Thymus (tissue), 11 donors: Measurements from ENCODE around the gene CACNG6. TPM values are rescaled to one million over a fixed set of nuclear protein-coding genes. Genes with fewer than 3 reads are reported as not detected.

Experiments used
- DNase-seq, 9 donors: peaks; one replicate each; pipeline ENCODE4 v3.0.0-alpha.2; 2013; ENCODE audit warnings: low spot score in 9 of 9, low read depth in 6 of 9, missing footprints in 1 of 9
- H3K27ac ChIP-seq, 2 donors: one replicate each; pipeline ENCODE4 v1.5.1; 2013; ENCODE audit warnings: control low read depth in 1 of 2, low read depth in 1 of 2, low read length in 1 of 2, mild to moderate bottlenecking in 1 of 2, moderate library complexity in 1 of 2
- H3K27me3 ChIP-seq, 2 donors: one replicate each; pipeline ENCODE4 v1.5.1; 2013; ENCODE audit warnings: low read length in 1 of 2; ENCODE audit not compliant: control insufficient read depth in 2 of 2, insufficient read depth in 1 of 2
- H3K36me3 ChIP-seq, 2 donors: one replicate each; pipeline ENCODE4 v1.5.1; 2013; ENCODE audit warnings: low read length in 1 of 2, mild to moderate bottlenecking in 1 of 2, moderate library complexity in 1 of 2; ENCODE audit not compliant: control insufficient read depth in 2 of 2, insufficient read depth in 2 of 2
- H3K4me1 ChIP-seq, 2 donors: one replicate each; pipeline ENCODE4 v1.5.1; 2013; ENCODE audit warnings: low read length in 2 of 2; ENCODE audit not compliant: control insufficient read depth in 2 of 2, insufficient read depth in 2 of 2
- H3K4me3 ChIP-seq, 2 donors: one replicate each; pipeline ENCODE4 v1.5.1; 2013; ENCODE audit warnings: low read length in 2 of 2, control low read depth in 1 of 2, mild to moderate bottlenecking in 1 of 2
- H3K9me3 ChIP-seq, 2 donors: one replicate each; pipeline ENCODE4 v1.5.1; 2013; ENCODE audit warnings: low read length in 1 of 2, mild to moderate bottlenecking in 1 of 2; ENCODE audit not compliant: control insufficient read depth in 2 of 2, insufficient read depth in 1 of 2
- WGBS: extraction: QIAGEN DNeasy Blood & Tissue Kit; methylation state at CpG from one replicate; pipeline ENCODE4 v1.1.7; 2013; 5-methylcytosine and 5-hydroxymethylcytosine counted together
- polyA plus RNA-seq: library from polyadenylated mRNA; stranded (reverse); fragments of 200-250 nt; gene quantifications from one replicate; pipeline ENCODE4 v1.2.3, GENCODE V29; 2013
- total RNA-seq: library from RNA; stranded (reverse); fragments of 120-200 nt; gene quantifications from one replicate; pipeline ENCODE4 v1.2.4, GENCODE V29; 2013
- donor health status: healthy.

Gene CACNG6
- total and polyA plus RNA-seq, 2 donors = 0.05 TPM

DNA sequence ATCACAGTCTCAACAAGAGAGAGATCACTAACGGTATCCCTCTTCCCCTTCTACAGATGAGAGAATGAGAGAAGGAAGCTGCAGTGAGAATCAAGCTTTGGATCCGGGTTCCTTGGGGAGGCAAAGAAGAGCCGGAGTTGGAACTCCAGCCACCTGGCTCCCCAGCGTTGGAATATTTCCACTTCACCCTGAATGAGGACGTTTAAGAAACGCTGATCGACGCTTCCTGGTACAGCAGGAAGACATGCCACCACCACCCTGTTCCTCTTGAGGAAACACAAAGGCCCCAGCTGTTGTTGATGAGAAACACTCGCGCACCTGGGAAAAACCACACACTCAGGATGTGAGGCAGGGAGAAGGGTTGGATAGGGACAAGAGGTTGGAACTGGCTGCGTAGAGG is 40.0 kb upstream of the CACNG6 start:
- no peaks in the 10 kb centered on the region for H3K4me1 ChIP-seq
- WGBS = 20% methylated on average over 11 of the region's 11 CpGs
- peaks cover 2 to 4% of the 10 kb centered on the region in 2 donors for H3K27me3 ChIP-seq

GRCh38 chr19:53951947-53952346 is 39.5 kb upstream of the CACNG6 start:
- WGBS = 87% methylated on average over 9 of the region's 9 CpGs
- H3K4me1 ChIP-seq = no peaks in the 10 kb centered on the region
- H3K36me3 ChIP-seq = no peaks in the 10 kb centered on the region
- no peaks in the 10 kb centered on the region for H3K9me3 ChIP-seq
- DNase-seq = no peak
- H3K4me3 ChIP-seq = no peak overlapping the region
- no peak overlapping the region for H3K27ac ChIP-seq
- H3K27me3 ChIP-seq = peaks cover 2 to 6% of the 10 kb centered on the region in 2 donors

More for the DNA sequence above, 40.0 kb upstream of the CACNG6 start:
- no peak for DNase-seq
- H3K9me3 ChIP-seq = no peaks in the 10 kb centered on the region
- H3K27ac ChIP-seq = no peak overlapping the region
- no peaks in the 10 kb centered on the region for H3K36me3 ChIP-seq
- no peak overlapping the region for H3K4me3 ChIP-seq

- Histone ChIP-seq H3K27ac (no peak overlapping the region), H3K4me1 (no peaks in the 10 kb centered on the region), H3K36me3 (no peaks in the 10 kb centered on the region), H3K9me3 (no peaks in the 10 kb centered on the region), H3K4me3 (no peak overlapping the region), H3K27me3 (peaks cover 4 to 21% of the 10 kb centered on the region in 2 donors)
- no peak for DNase-seq
- WGBS = 94% methylated on average over 8 of the region's 8 CpGs
These were observed 38.1 kb upstream of the CACNG6 start for GRCh38 chr19:53953383-53953782.

DNA sequence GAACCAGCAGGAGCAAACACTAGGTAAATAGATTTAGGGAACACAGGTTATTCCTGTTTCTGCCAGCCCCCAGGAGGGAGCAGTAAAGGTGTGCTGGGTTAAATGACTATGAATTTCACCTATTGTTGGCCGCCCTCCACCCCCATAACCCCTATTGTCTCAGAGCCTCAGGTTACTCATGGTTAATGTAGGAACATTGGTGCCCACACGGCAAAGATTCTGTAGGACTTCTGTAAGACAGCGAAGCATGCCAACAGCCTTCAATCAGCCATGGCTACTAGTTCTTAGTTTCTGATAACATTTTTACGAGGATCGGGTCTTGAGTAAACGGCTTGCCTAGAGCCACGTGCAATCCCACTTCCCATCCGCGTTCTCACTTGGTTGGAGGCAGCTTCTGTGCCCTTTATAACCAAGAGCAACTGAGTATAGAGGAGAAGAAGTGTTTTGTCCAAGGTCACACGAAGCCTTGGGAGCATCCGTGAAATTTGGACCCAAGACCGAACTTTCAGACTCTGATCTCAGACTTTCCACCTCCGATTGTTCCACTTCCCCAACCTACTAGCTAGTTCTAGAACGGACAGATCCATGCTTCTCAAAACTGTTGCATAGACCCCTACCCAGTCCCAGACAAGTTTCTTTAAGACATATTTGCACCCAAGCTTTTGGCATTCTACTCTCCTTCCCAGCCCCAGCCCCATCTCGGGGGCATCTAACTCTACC is 33.8 kb upstream of the CACNG6 start:
- no peak overlapping the region for H3K27ac ChIP-seq
- no peaks in the 10 kb centered on the region for H3K36me3 ChIP-seq
- H3K4me3 ChIP-seq = no peak overlapping the region
- WGBS = 5% methylated on average over 15 of the region's 15 CpGs
- H3K27me3 ChIP-seq = peaks cover 34 to 57% of the 10 kb centered on the region in 2 donors
- no peaks in the 10 kb centered on the region for H3K4me1 ChIP-seq
- H3K9me3 ChIP-seq = no peaks in the 10 kb centered on the region
- no peak for DNase-seq

DNA sequence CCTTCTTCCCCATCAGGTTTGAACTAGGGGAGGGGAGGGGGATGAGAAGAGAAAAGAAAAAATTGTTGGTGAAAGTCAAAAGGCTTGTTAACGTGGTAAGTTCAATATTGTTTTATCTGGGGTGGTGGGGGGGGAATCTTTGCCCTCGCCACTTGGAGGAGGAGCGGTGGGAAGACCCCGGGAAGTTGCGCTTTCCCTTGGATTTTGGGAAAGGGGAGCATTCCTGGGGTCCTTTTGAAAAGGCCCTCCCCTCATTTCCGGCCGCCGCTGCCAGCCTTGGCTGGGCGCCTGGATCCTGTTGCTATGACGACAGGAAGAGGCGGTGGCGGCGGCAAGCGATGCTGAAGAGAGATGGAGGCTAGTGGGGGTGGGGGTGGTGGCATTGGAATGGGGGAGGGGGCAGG is 33.3 kb upstream of the CACNG6 start:
- Histone ChIP-seq H3K36me3 (no peaks in the 10 kb centered on the region), H3K4me3 (no peak overlapping the region), H3K27ac (no peak overlapping the region), H3K4me1 (no peaks in the 10 kb centered on the region), H3K9me3 (no peaks in the 10 kb centered on the region), H3K27me3 (peaks cover 39 to 60% of the 10 kb centered on the region in 2 donors)
- whole genome bisulfite sequencing = 9% methylated on average over 14 of the region's 14 CpGs
- no peak for DNase-seq

- whole genome bisulfite sequencing = 6% methylated on average over 22 of the region's 22 CpGs
- no peaks in the 10 kb centered on the region for H3K4me1 ChIP-seq
- H3K36me3 ChIP-seq = no peaks in the 10 kb centered on the region
- H3K4me3 ChIP-seq = no peak overlapping the region
- no peaks in the 10 kb centered on the region for H3K9me3 ChIP-seq
- no peak overlapping the region for H3K27ac ChIP-seq
- H3K27me3 ChIP-seq = peaks cover 46 to 69% of the 10 kb centered on the region in 2 donors
- DNase-seq = no peak
These were observed 32.3 kb upstream of the CACNG6 start for GRCh38 chr19:53958823-53959757.

- Histone ChIP-seq H3K36me3 (no peaks in the 10 kb centered on the region), H3K9me3 (no peaks in the 10 kb centered on the region), H3K27ac (no peak overlapping the region), H3K27me3 (peaks cover 46 to 80% of the 10 kb centered on the region in 2 donors), H3K4me3 (no peak overlapping the region), H3K4me1 (no peaks in the 10 kb centered on the region)
- no peak for DNase-seq
- 7% methylated on average over 10 of the region's 10 CpGs for WGBS
These were observed 31.2 kb upstream of the CACNG6 start for GRCh38 chr19:53960187-53960586.

DNA sequence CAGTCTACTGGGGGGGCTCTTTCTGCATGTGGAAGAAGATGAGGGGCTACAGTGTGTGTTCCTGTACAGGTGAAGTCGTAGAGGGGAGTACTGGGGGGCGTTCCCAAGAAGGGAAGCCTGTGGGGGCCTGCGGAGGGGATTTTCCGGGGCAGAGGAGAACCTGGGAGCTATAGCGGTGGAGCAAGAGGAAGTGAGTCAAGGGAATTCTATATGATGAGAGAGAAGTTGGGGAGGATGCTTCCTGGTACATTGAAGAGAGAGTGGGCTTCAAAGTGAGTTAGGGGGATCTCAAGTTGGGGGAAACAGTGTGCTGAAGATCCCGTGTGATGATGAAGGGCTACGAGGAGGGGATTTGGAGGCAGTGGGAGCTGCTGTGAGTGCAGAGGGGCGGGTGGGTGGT is 30.6 kb upstream of the CACNG6 start:
- Histone ChIP-seq H3K4me1 (no peaks in the 10 kb centered on the region), H3K4me3 (no peak overlapping the region), H3K27me3 (peaks cover 46 to 82% of the 10 kb centered on the region in 2 donors)

More for the DNA sequence above, 30.6 kb upstream of the CACNG6 start:
- H3K27ac ChIP-seq = no peak overlapping the region
- no peak for DNase-seq
- no peaks in the 10 kb centered on the region for H3K9me3 ChIP-seq
- H3K36me3 ChIP-seq = no peaks in the 10 kb centered on the region
- WGBS = 6% methylated on average over 8 of the region's 8 CpGs
